GM06990 (cell line): ENCODE results near the gene FAAP100.

Experiments used
- DNase-seq: peaks from one replicate; pipeline ENCODE4 v3.0.0-alpha.2; 2011; ENCODE audit not compliant: insufficient read length; ENCODE audit errors: extremely low read depth
- H3K27me3 ChIP-seq: replicated peaks from 2 replicates; pipeline ENCODE4 v1.6.0; 2011; ENCODE audit warnings: low read length; ENCODE audit not compliant: control insufficient read depth, insufficient read depth
- H3K36me3 ChIP-seq: 2 replicates; pipeline ENCODE4 v1.5.1; 2011; ENCODE audit warnings: low read length; ENCODE audit not compliant: control insufficient read depth, insufficient read depth
- H3K4me3 ChIP-seq: replicated peaks from 2 replicates; pipeline ENCODE4 v1.5.1; 2011; ENCODE audit warnings: low read depth, mild to moderate bottlenecking, control low read depth, low read length
- TF ChIP-seq, protein P1 (sequence below): IDR thresholded peaks from 2 replicates; pipeline ENCODE4 v1.5.1; 2011; ENCODE audit warnings: low read length, control low read depth, mild to moderate bottlenecking, inconsistent platforms; ENCODE audit not compliant: insufficient read depth, poor library complexity, severe bottlenecking

The FAAP100 gene

DNA sequence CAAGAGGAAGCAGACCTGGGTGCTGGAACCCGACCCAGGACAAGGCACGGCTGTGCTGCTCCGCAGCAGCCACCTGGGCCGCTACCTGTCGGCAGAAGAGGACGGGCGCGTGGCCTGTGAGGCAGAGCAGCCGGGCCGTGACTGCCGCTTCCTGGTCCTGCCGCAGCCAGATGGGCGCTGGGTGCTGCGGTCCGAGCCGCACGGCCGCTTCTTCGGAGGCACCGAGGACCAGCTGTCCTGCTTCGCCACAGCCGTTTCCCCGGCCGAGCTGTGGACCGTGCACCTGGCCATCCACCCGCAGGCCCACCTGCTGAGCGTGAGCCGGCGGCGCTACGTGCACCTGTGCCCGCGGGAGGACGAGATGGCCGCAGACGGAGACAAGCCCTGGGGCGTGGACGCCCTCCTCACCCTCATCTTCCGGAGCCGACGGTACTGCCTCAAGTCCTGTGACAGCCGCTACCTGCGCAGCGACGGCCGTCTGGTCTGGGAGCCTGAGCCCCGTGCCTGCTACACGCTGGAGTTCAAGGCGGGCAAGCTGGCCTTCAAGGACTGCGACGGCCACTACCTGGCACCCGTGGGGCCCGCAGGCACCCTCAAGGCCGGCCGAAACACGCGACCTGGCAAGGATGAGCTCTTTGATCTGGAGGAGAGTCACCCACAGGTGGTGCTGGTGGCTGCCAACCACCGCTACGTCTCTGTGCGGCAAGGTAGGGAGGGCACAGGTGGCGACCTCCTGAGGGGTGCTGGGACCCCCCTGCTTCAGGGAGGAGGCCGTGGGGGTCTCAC, 23.3 kb downstream of the FAAP100 start:
- no peak overlapping the region for H3K4me3 ChIP-seq
- no peak for DNase-seq
- H3K27me3 ChIP-seq, result no peaks in the 10 kb centered on the region

DNA sequence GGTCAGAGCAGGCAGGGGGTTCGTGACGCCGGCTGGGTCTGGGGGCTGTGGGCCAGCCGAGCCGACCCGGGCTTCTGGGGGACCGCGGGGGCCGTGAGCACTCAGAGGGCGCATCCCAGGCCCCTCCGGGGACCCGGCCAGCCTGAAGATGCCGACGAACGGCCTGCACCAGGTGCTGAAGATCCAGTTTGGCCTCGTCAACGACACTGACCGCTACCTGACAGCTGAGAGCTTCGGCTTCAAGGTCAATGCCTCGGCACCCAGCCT, 23.8 kb downstream of the FAAP100 start:
- no peak for DNase-seq
- no peaks in the 10 kb centered on the region for H3K36me3 ChIP-seq
- H3K27me3 ChIP-seq, result no peaks in the 10 kb centered on the region
- TF ChIP-seq, protein P1, sequence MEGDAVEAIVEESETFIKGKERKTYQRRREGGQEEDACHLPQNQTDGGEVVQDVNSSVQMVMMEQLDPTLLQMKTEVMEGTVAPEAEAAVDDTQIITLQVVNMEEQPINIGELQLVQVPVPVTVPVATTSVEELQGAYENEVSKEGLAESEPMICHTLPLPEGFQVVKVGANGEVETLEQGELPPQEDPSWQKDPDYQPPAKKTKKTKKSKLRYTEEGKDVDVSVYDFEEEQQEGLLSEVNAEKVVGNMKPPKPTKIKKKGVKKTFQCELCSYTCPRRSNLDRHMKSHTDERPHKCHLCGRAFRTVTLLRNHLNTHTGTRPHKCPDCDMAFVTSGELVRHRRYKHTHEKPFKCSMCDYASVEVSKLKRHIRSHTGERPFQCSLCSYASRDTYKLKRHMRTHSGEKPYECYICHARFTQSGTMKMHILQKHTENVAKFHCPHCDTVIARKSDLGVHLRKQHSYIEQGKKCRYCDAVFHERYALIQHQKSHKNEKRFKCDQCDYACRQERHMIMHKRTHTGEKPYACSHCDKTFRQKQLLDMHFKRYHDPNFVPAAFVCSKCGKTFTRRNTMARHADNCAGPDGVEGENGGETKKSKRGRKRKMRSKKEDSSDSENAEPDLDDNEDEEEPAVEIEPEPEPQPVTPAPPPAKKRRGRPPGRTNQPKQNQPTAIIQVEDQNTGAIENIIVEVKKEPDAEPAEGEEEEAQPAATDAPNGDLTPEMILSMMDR, result no peak
- H3K4me3 ChIP-seq, result no peak overlapping the region

More for the DNA sequence above, 23.3 kb downstream of the FAAP100 start:
- TF ChIP-seq, protein P1, result no peak
- H3K36me3 ChIP-seq, result no peaks in the 10 kb centered on the region

DNA sequence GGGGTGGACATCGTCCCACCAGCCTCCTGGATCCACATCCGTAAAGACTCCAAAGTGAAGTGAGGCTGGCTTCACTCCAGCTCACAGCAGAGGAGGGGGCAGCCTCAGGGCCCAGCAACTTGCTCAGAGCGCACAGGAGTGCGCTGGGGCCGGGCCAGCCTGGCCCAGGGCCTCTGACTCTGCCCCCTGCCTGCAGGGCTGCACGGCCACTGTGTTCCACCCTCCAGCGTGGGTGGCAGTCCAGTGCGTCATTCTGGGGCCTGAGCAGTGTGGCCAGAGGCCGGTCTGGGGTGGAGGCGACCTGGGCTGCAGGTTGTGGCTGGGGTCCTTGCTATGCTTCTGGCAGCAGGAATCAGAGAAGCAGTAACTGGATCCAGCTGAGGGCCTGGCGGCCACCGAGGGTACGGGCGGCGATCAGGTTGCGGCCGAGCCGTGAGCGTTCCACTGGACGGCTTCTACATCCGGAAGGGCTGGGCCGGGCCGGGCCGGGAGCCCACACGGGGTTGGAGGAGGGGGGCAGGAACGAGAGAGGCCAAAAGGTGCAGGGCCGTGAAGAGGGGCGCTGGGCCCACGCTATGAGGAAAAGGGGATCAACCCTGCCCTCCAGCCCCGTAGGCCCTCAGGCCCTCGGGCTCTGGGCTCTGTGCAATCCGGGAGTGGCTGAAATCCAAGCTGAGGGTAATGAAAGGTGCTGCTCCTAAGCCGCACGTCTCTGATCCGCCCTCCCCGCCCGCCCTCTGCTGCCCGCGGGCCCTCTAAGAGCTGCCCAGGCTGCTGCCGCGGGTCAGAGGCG, 24.4 kb downstream of the FAAP100 start, which contains the start of gene FSCN2:
Gene FSCN2 (plus strand): TSS at position 787 of the 793 bp plus-strand sequence. CDS start 155 bp downstream, outside the sequence.
- TF ChIP-seq, protein P1, result no peak
- H3K27me3 ChIP-seq, result no peaks in the 10 kb centered on the region
- H3K36me3 ChIP-seq, result no peaks in the 10 kb centered on the region
- H3K4me3 ChIP-seq, result no peak within 1 kb of the TSS
- no peak for DNase-seq

DNA sequence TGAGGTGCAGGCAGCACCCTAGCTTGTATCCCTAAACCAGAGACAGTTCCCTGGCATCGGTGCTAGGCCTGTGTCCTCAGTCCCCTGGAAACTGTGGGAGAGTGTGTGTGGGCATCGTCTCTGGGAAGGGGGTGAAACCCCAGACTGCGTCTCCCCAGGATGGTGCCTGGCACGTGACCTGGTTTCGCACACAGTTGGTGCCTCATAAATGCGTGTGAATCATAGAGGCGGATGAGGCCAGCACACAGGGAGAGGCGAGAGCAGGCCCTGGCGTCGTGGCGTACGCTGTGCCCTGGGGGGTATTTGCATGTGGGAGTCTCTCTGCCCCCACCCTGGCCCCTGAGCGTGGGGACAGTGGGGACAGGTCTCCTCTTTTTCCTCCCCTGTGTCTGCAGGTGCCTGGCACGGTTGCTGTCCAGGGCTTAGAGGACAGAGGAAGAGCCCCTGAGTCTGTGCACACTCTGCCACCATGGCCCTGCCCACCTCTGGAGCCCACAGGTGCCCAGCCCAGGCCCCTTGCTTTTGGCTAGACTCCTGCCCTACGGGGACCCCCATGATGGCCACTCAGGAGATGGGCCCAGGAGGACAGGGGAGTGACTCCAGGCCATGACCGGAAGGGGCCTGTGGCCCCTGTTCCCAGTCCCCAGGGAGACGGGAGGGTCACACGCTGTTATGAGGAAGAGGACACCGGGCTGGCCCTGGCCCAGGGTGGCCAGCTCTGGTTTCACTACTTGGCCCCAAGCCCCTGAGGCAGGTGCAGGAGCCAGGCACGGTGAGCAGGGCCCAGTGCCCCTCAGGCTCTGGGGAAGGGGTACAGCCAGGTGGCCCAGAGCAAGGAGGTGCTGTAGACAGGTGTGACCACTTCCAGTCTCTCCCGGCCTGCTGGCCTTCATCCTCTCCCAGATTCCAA, 25.2 kb downstream of the FAAP100 start:
- TF ChIP-seq, protein P1, result no peak
- DNase-seq, result no peak
- H3K27me3 ChIP-seq, result no peaks in the 10 kb centered on the region
- H3K36me3 ChIP-seq, result no peaks in the 10 kb centered on the region
- no peak overlapping the region for H3K4me3 ChIP-seq

DNA sequence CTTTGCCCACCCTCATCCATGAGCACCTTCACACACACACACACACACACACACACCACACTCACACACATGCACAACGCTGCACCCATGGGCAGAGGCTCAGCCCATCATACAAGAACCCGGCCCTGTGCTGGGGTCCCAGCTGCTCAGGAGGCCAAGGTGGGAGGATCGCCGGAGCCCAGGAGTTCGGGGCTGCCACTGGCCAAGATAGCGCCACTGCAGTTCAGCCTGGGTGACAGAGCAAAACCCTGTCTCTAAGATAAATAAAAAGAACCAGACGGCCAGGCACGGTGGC, 27.3 kb downstream of the FAAP100 start:
- TF ChIP-seq, protein P1, result no peak
- DNase-seq, result no peak
- Histone ChIP-seq H3K4me3 (no peak overlapping the region), H3K27me3 (no peaks in the 10 kb centered on the region), H3K36me3 (no peaks in the 10 kb centered on the region)
